Stimulated activated CD4-positive, alpha-beta T cell treated with anti-CD3 and anti-CD28 coated beads, Interleukin-15, amount 100 ng/mL, for 48 hours (primary cell): ENCODE data around the gene HTN1.
"Not testable (repeated sequence)": the region's sequence is repeated elsewhere in the genome, so short reads cannot be mapped to it uniquely, and the experiment has no call there.

Experiments
- DNase-seq, 2 donors: peaks; one replicate each; pipeline ENCODE4 v3.0.0-alpha.2; 2020; ENCODE audit warnings: low read depth in 2 of 2

The HTN1 gene

GRCh38 chr4:70050138-70050537, at the start of gene HTN1:
Gene HTN1 (plus strand): TSS chr4:70050438. CDS start chr4:70053077, 2,639 bp downstream.
- DNase-seq: not testable (repeated sequence)

GRCh38 chr4:70000711-70001110, 49.5 kb upstream of the HTN1 start:
- no peak for DNase-seq

DNA sequence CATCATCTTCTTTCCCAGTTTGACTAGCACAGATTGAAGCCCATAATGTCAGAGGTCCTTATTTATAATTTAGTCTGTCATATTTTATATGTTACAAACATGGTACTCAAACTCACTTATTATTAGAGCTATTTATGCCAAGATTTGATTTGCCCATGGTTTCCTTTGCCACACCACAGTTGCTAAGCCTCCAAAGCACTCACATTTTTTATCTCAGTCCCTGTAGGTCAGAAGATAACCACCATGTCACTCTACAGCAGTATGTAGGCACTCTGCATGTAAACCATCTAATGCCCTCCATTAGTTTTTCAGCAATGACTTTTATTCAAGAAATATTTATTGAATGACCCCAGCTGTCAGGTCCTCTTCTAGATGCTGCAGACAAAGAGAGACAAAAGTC, 47.7 kb upstream of the HTN1 start:
- DNase-seq: no peak

DNA sequence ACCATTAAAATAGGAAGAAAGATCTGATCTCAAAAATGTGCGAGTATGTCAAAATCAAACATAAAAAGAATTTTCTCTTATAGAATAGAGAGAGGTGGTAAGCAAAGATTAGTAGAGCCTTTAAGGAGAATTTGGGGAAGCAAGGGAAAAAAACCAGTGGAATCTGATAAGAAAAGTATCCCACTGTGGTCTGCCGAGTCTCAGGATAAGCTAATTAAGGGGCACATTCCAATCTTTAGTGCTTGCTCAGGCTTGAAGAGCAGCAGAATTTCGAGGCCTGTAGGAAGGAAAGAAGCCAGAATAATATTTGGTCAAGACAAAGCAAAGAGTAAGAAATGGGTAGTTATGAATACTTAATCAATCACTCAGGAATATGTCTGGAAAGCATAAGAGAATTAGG, 41.5 kb upstream of the HTN1 start:
- DNase-seq: no peak

- not testable (repeated sequence) for DNase-seq
Measured at GRCh38 chr4:70019006-70019405, 31.2 kb upstream of the HTN1 start.

DNA sequence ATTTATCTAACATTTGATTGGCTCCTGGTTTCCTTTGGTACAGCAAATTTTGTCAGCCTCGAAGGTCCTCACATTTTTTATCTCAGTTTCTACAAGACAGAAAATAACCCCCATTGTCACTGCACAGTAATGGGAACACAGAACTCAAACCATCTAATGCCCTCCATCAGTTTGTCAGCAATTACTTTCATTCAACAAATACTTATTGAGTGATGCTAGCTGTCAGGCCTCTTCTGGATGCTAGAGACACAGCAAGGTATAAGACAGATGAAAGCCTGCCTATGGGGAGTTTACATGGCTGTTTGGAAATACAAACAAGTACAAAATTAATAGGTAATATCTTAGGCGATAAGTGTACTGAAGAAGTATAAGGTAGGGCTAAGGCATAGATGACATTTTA, 27.0 kb upstream of the HTN1 start:
- no peak for DNase-seq

GRCh38 chr4:70027011-70027410, 23.2 kb upstream of the HTN1 start:
- DNase-seq: no peak

DNA sequence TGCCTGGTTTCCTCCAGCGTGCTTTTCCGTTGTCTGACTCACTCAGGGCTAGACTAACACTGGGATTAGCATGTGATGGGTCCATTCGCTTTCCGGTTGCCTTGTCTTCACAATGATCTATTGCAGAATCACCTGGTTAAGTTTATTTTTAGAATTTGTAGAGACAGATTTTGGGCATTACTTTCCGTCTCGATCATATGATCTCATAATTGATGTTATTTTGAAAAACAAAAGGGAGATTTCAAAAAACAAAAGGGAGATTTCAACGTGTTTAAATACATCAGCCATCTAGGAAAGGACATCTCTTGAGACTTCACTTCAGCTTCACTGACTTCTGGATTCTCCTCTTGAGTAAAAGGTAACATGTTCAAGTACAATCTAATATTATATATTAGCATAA, 22.1 kb upstream of the HTN1 start, which contains the start of gene HTN3:
Gene HTN3 (plus strand): TSS at position 301 of the 400 bp plus-strand sequence. CDS start 2,282 bp downstream, outside the sequence.
- DNase-seq: not testable (repeated sequence)

- DNase-seq: not testable (repeated sequence)
Measured at GRCh38 chr4:70037559-70037958, 12.7 kb upstream of the HTN1 start.

GRCh38 chr4:70039928-70040327, 10.3 kb upstream of the HTN1 start:
- DNase-seq: not testable (repeated sequence)

GRCh38 chr4:70041652-70042286, 8.5 kb upstream of the HTN1 start:
- DNase-seq: no peak

DNA sequence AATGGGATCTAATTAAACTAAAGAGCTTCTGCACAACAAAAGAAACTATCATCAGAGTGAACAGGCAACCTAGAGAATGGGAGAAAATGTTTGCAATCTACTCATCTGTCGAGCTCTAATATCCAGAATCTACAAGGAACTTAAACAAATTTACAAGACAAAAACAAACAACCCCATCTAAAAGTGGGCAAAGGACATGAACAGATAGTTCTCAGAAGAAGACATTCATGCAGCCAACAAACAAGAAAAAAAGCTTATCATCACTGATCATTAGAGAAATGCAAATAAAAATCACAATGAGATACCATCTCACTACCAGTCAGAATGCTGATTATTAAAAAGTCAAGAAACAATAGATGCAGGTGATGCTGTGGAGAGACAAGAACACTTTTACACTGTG, 6.3 kb downstream of the HTN1 start:
- DNase-seq: not testable (repeated sequence)

GRCh38 chr4:70057651-70058050, 7.4 kb downstream of the HTN1 start:
- DNase-seq: no peak

DNA sequence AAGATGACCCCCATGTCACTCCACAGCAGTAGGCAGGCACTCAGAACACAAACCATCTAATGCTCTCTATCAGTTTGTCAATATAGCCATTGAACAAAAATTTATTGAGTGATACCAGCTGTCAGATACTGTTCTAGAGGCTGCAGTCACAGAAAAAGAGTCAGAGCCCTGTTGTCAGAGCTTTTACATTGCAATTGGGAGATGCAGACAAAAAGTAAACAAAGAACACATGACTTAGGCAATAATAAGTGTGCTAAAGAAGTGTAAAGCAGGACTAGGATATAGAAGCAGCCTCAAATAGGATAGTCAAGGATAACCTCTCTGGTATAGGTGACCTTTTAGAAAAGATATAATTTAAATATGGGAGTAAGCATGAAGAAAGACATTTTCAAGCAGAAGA, 8.9 kb downstream of the HTN1 start:
- no peak for DNase-seq

DNA sequence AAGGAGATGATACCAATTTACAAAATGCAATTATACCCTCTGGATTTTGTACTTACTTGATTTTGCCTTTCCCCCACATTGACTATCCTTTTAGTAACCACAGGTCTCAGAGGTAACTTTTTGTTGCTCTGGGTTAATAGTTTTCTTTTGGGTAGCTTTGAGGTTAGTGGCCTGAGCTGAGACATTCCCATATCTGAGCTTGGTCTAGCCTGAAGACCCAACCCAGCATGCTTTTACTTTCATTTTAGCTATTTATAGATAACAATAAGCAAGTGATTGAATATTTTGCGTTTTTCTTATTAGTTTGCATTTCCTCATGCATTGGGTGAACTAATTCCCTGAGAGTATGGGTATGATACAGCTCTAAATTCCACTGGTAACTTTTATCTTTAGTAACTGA, 11.8 kb downstream of the HTN1 start:
- no peak for DNase-seq

- no peak for DNase-seq
Measured at GRCh38 chr4:70080205-70080604, 30.0 kb downstream of the HTN1 start.

DNA sequence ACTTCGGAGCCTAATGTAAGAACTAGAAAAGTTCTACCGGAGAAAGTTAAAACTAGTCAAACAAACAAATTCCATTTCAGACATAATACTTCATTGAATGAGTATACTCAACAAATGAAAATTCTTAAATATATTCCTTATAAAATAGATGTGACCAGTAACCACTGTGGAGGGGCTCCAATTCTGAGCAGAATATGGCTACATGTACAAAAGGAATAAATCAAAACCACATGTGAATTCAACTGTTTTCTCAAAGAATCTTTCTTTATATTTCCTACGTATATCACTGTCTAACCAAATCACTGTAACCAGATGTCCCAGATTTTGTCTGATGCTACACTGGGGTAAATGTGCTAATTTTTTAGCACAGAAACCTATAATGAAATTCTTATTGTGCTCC, 49.0 kb downstream of the HTN1 start:
- no peak for DNase-seq
